Endothelial cell of umbilical vein (primary cell): ENCODE results near the gene FAM98B.

Experiments
- EZH2 ChIP-seq: IDR thresholded peaks from 2 replicates; pipeline ENCODE4 v1.6.1; 2012; ENCODE audit warnings: borderline replicate concordance, low read depth, mild to moderate bottlenecking, moderate library complexity, low read length, inconsistent platforms; ENCODE audit not compliant: severe bottlenecking
- POLR2AphosphoS5 ChIP-seq: IDR thresholded peaks from 2 replicates; pipeline ENCODE4 v1.6.1; 2012; ENCODE audit warnings: low read depth, mild to moderate bottlenecking, control low read depth, low read length, moderate library complexity; ENCODE audit not compliant: insufficient read depth
- TF ChIP-seq, protein P1 (sequence below), 2 donors: IDR thresholded peaks; 1 replicate in 1 of 2; 2 replicates in 1 of 2; pipeline ENCODE4 v1.5.1; 2011; ENCODE audit warnings: low read length in 2 of 2, mild to moderate bottlenecking in 2 of 2, moderate library complexity in 2 of 2, control low read depth in 1 of 2, inconsistent platforms in 1 of 2, low read depth in 1 of 2; ENCODE audit not compliant: insufficient read depth in 1 of 2; ENCODE audit errors: extremely low read depth in 1 of 2
- TF ChIP-seq, protein P2 (sequence below): IDR thresholded peaks from 2 replicates; pipeline ENCODE4 v1.6.1; 2011; ENCODE audit not compliant: insufficient read depth, insufficient read length

DNA sequence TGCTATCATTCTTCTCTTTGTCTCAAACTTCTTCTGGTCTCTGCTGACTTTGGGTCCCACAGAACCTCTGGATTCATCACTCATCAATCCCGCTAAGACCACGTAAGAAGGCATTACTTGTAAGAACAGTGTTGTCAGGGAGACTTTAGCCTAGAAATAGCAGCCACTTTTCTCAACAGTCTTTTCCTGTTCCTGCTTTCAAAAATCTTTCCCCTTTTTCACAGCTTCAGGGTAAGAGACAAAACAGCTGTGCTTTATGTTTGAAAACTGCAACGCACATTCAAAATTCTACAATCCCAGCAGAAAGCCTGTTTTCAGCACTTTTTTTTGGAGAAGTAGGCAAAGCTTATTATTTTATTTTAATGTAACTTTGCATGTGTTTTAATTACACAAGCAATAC lies 42.0 kb upstream of the FAM98B start:
- TF ChIP-seq, protein P1, sequence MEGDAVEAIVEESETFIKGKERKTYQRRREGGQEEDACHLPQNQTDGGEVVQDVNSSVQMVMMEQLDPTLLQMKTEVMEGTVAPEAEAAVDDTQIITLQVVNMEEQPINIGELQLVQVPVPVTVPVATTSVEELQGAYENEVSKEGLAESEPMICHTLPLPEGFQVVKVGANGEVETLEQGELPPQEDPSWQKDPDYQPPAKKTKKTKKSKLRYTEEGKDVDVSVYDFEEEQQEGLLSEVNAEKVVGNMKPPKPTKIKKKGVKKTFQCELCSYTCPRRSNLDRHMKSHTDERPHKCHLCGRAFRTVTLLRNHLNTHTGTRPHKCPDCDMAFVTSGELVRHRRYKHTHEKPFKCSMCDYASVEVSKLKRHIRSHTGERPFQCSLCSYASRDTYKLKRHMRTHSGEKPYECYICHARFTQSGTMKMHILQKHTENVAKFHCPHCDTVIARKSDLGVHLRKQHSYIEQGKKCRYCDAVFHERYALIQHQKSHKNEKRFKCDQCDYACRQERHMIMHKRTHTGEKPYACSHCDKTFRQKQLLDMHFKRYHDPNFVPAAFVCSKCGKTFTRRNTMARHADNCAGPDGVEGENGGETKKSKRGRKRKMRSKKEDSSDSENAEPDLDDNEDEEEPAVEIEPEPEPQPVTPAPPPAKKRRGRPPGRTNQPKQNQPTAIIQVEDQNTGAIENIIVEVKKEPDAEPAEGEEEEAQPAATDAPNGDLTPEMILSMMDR (IDR thresholded peaks at IDR 0.05; ENCODE audit: extremely low read depth in 1 of 2, insufficient read depth in 1 of 2, low read depth in 1 of 2, low read length in 2 of 2): no peak
- no peak for TF ChIP-seq POLR2AphosphoS5
- TF ChIP-seq EZH2: no peak
- TF ChIP-seq, protein P2, sequence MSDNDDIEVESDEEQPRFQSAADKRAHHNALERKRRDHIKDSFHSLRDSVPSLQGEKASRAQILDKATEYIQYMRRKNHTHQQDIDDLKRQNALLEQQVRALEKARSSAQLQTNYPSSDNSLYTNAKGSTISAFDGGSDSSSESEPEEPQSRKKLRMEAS: no peak
